ENCODE results near the gene PPM1F. TPM values are rescaled to one million over a fixed set of nuclear protein-coding genes. Genes with fewer than 3 reads are reported as not detected.

Gene PPM1F
- total RNA-seq, 4 donors from 2014 or later, result 22.9 to 67.3 (median 32.4) TPM

GRCh38 chr22:21961127-21961867 lies 8.6 kb upstream of the PPM1F start:
- TF ChIP-seq, protein P1, sequence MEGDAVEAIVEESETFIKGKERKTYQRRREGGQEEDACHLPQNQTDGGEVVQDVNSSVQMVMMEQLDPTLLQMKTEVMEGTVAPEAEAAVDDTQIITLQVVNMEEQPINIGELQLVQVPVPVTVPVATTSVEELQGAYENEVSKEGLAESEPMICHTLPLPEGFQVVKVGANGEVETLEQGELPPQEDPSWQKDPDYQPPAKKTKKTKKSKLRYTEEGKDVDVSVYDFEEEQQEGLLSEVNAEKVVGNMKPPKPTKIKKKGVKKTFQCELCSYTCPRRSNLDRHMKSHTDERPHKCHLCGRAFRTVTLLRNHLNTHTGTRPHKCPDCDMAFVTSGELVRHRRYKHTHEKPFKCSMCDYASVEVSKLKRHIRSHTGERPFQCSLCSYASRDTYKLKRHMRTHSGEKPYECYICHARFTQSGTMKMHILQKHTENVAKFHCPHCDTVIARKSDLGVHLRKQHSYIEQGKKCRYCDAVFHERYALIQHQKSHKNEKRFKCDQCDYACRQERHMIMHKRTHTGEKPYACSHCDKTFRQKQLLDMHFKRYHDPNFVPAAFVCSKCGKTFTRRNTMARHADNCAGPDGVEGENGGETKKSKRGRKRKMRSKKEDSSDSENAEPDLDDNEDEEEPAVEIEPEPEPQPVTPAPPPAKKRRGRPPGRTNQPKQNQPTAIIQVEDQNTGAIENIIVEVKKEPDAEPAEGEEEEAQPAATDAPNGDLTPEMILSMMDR (IDR thresholded peaks at IDR 0.05), result no peak
- ATAC-seq (ENCODE audit: low FRiP score) (no peak), DNase-seq (ENCODE audit: low spot score) (no peak)

DNA sequence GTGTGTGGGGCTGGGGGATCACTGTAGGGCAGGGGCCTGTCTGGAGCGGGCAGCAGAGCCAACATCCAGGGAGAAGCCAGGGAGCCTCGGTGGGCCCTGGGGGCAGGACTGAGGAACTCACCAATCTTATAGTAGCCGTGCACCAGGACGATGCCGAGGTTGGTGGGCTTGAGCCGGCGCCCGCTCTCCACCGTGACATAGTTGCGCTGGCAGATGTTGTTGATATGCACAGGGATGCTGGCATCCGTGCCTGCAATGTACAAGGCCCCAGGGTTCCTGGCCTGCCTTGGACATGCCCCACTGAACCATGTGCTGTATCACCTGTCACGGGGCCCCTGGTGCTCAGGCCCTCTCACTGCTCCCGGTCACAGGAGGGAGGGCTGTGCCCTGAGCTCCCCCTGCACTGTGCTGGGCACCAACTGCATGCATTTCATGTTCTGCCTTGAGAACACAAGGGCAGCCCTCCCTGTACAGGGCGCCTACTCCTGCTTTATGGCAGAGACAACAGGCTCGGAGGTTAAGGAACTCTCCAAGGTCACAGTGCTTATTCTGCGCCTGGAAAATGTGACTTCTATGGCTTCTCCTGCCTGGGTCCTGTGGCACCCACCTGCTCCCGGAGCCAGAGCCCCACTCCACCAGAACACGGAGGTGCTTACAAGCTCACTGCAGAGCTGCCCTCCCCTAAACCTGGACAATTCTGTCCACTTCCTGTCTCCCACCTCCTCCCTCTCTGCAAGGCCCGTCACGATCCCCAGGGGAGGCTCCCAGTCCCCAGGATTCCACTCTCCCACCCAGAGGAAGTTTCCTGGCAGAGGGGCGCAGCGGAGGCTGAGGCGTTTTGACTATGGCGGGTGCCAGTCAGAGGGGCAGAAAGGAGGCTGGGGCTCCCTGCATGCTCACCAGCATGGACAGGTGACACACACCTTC lies 7.8 kb upstream of the PPM1F start:
- no peak for DNase-seq (ENCODE audit: low spot score)
- TF ChIP-seq, protein P1 (IDR thresholded peaks at IDR 0.05), result no peak
- ATAC-seq (ENCODE audit: low FRiP score), result no peak

- TF ChIP-seq, protein P1 (IDR thresholded peaks at IDR 0.05), result no peak
- DNase-seq (ENCODE audit: low spot score) (no peak), ATAC-seq (ENCODE audit: low FRiP score) (no peak)
These were observed 6.8 kb upstream of the PPM1F start for GRCh38 chr22:21959274-21960074.

GRCh38 chr22:21958360-21959273 lies 6.0 kb upstream of the PPM1F start:
- TF ChIP-seq, protein P1 (IDR thresholded peaks at IDR 0.05), result no peak
- DNase-seq (ENCODE audit: low spot score), result no peak
- no peak for ATAC-seq (ENCODE audit: low FRiP score)

DNA sequence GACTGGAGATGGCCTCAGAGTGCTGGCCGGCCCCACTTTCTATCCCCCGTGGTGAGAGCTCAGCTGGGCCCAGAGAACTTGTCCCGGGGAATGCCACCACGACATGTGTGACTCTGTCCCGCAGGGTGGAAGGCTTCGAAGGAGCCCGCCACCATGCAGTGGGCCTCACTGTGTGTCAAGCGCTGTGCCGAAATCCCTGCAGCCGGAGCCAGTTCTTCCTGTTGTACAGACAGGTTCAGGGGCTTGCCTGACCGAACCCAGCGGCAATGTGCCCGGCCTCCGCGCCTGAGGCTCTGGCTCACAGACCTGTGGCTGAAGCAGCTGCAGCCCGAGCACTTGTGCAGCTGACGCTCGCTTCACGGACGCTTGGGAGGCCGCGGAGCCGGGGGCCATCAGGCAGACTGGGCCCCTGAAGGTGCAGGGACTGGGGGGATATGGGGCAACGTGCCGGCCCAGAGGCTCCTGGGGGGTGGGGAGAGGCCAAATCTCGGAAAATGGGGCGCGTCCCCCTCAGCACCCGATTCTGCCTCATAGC lies 650 bp downstream of the PPM1F start:
- DNase-seq (ENCODE audit: low spot score) (no peak), ATAC-seq (ENCODE audit: low FRiP score) (peak; percentile 20)
- TF ChIP-seq, protein P1 (IDR thresholded peaks at IDR 0.05), result no peak

GRCh38 chr22:21951062-21951461 lies 1.6 kb downstream of the PPM1F start:
- TF ChIP-seq, protein P1 (IDR thresholded peaks at IDR 0.05), result no peak
- ATAC-seq (ENCODE audit: low FRiP score), result no peak
- DNase-seq (ENCODE audit: low spot score), result no peak

Measured in omental fat pad (tissue), 4 donors.